ENCODE results near the gene PCDHGA1.
"Not testable (repeated sequence)": the region's sequence is repeated elsewhere in the genome, so short reads cannot be mapped to it uniquely, and the experiment has no call there.

PCDHGA1 gene

GRCh38 chr5:141412854-141413539 is 82.7 kb downstream of the PCDHGA1 start, which contains the start of gene PCDHGA10:
TSS of gene PCDHGA10 (plus strand) at chr5:141412987. CDS start at chr5:141413176, 189 bp downstream.
- no peak within 1 kb of the TSS for H3K4me3 ChIP-seq (IDR thresholded peaks at IDR 0.05; ENCODE audit: insufficient read depth, low read depth, low read length)
- no peak for TF ChIP-seq CTCF (conservative IDR thresholded peaks at IDR 0.05; ENCODE audit: low read depth, low read length)
- H3K27me3 ChIP-seq (ENCODE audit: insufficient read depth, low read depth) = no peaks in the 10 kb centered on the region
- H3K36me3 ChIP-seq (ENCODE audit: insufficient read depth) = no peaks in the 10 kb centered on the region
- H3K79me2 ChIP-seq (ENCODE audit: insufficient read depth, low read depth) = no peaks in the 10 kb centered on the region
- no peak within 1 kb of the TSS for H2AFZ ChIP-seq (ENCODE audit: low read depth)
- H3K4me1 ChIP-seq (ENCODE audit: low read depth, poor library complexity, severe bottlenecking) = no peaks in the 10 kb centered on the region
- H3K4me2 ChIP-seq = no peak within 1 kb of the TSS
- H3K27ac ChIP-seq = no peak within 1 kb of the TSS
- no peaks in the 10 kb centered on the region for H4K20me1 ChIP-seq (ENCODE audit: insufficient read depth)
- H3K9ac ChIP-seq = no peak within 1 kb of the TSS

- no peaks in the 10 kb centered on the region for H3K4me1 ChIP-seq (ENCODE audit: low read depth, poor library complexity, severe bottlenecking)
- no peaks in the 10 kb centered on the region for H4K20me1 ChIP-seq (ENCODE audit: insufficient read depth)
- no peak overlapping the region for H2AFZ ChIP-seq (ENCODE audit: low read depth)
- no peak overlapping the region for H3K4me3 ChIP-seq (IDR thresholded peaks at IDR 0.05; ENCODE audit: insufficient read depth, low read depth, low read length)
- no peak overlapping the region for H3K4me2 ChIP-seq
- no peak overlapping the region for H3K27ac ChIP-seq
- no peaks in the 10 kb centered on the region for H3K36me3 ChIP-seq (ENCODE audit: insufficient read depth)
- no peak overlapping the region for H3K9ac ChIP-seq
- no peak for TF ChIP-seq CTCF (conservative IDR thresholded peaks at IDR 0.05; ENCODE audit: low read depth, low read length)
- H3K79me2 ChIP-seq (ENCODE audit: insufficient read depth, low read depth) = no peaks in the 10 kb centered on the region
- H3K27me3 ChIP-seq (ENCODE audit: insufficient read depth, low read depth) = no peaks in the 10 kb centered on the region
Measured at GRCh38 chr5:141413540-141414069, 83.3 kb downstream of the PCDHGA1 start.

- not testable (repeated sequence) for H3K27ac ChIP-seq; H3K27me3 ChIP-seq (ENCODE audit: insufficient read depth, low read depth); H3K79me2 ChIP-seq (ENCODE audit: insufficient read depth, low read depth); H3K4me1 ChIP-seq (ENCODE audit: low read depth, poor library complexity, severe bottlenecking); H3K36me3 ChIP-seq (ENCODE audit: insufficient read depth); H3K4me3 ChIP-seq (IDR thresholded peaks at IDR 0.05; ENCODE audit: insufficient read depth, low read depth, low read length); H2AFZ ChIP-seq (ENCODE audit: low read depth); H3K9ac ChIP-seq; H3K4me2 ChIP-seq; H4K20me1 ChIP-seq (ENCODE audit: insufficient read depth)
Measured at GRCh38 chr5:141414548-141415274, 84.4 kb downstream of the PCDHGA1 start.

GRCh38 chr5:141415275-141415618 is 84.9 kb downstream of the PCDHGA1 start:
- H4K20me1 ChIP-seq (ENCODE audit: insufficient read depth); H3K27me3 ChIP-seq (ENCODE audit: insufficient read depth, low read depth); H3K36me3 ChIP-seq (ENCODE audit: insufficient read depth); H3K79me2 ChIP-seq (ENCODE audit: insufficient read depth, low read depth); H3K4me1 ChIP-seq (ENCODE audit: low read depth, poor library complexity, severe bottlenecking); H2AFZ ChIP-seq (ENCODE audit: low read depth); H3K9ac ChIP-seq; H3K4me3 ChIP-seq (IDR thresholded peaks at IDR 0.05; ENCODE audit: insufficient read depth, low read depth, low read length); H3K4me2 ChIP-seq; H3K27ac ChIP-seq: not testable (repeated sequence)

- H2AFZ ChIP-seq (ENCODE audit: low read depth); H3K4me1 ChIP-seq (ENCODE audit: low read depth, poor library complexity, severe bottlenecking); H3K4me3 ChIP-seq (IDR thresholded peaks at IDR 0.05; ENCODE audit: insufficient read depth, low read depth, low read length); H3K9ac ChIP-seq; H3K27me3 ChIP-seq (ENCODE audit: insufficient read depth, low read depth); H3K36me3 ChIP-seq (ENCODE audit: insufficient read depth); H4K20me1 ChIP-seq (ENCODE audit: insufficient read depth); H3K27ac ChIP-seq; H3K4me2 ChIP-seq; H3K79me2 ChIP-seq (ENCODE audit: insufficient read depth, low read depth): not testable (repeated sequence)
Measured at GRCh38 chr5:141417494-141418172, 87.3 kb downstream of the PCDHGA1 start, which contains the start of gene PCDHGB7. TSS of gene PCDHGB7 (plus strand) at chr5:141417677. CDS start at chr5:141417860, 183 bp downstream.

Data from KMS-11 (cell line).